GM18517 (cell line): ENCODE results near the gene PLK5.

Experiments used
- ATAC-seq: cut with Tn5 transposase; IDR thresholded peaks from one replicate; pipeline ENCODE4 v1.9.1; 2021; ENCODE audit warnings: mild to moderate bottlenecking, moderate library complexity; ENCODE audit not compliant: unreplicated experiment

Gene PLK5

GRCh38 chr19:1576242-1577089, 52.6 kb downstream of the PLK5 start:
- ATAC-seq: no peak

- ATAC-seq: no peak
These were observed 53.4 kb downstream of the PLK5 start for GRCh38 chr19:1577090-1577928.

GRCh38 chr19:1577929-1578618, 54.2 kb downstream of the PLK5 start:
- no peak for ATAC-seq

DNA sequence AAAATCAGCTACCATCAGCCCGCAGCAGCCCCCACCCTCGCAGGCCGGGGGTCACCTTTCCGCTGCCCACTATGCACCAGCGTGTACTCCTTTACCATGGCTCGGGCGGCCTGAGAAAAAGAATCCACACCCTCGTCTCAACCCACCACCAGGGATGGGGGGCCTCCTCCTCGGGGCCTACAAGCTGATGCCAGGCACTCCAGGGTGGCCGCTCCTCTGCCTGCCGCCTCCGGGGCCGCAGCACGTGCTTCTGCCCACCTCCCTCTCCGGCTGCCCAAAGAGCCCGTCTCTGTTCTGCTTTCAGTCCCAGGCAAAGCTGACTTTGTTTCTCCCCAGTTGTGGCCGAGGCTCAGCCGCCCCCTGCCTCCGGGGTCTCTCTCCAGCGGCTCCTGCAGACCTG, 55.3 kb downstream of the PLK5 start:
- ATAC-seq: no peak

GRCh38 chr19:1580382-1580781, 56.5 kb downstream of the PLK5 start:
- ATAC-seq: no peak

DNA sequence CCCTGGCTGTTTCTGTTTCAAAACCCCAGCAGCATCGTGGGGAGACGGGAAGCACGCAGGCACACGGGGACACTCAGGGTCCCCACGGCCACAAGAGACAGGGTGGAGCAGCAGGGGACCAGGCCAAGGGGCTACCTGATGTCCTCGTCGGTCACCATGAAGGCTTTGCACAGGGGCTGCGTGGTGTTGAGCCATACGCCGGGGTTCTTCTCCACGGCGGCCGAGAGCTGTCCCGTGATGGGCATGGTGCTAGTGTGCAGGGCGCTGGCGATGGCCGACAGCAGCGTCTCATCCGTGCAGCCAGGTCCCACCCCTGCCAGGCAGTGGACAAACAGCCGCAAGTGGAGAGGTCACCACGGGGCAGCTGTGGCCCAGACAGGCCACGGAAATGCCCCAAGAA, 57.1 kb downstream of the PLK5 start:
- no peak for ATAC-seq

DNA sequence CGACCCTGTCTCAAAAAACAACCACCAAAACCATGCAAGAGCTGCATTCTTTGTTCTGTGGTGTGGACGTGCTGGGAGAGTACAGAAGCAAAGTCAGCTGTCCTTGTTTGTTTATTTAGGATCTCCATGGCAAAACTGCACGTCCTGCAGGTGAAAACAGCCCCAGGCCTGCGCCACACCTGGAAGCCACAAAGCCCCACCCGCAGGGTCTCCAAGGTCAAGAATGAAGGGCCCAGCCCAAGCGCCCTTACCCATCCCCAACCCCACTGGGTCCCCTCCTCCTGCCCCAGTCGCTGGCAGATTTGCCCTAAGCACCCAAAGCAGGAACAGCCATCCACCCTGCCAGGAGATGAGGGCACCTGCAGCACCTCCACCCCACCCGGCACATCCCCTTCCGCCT, 58.3 kb downstream of the PLK5 start:
- ATAC-seq: no peak

- ATAC-seq: no peak
These were observed 60.8 kb downstream of the PLK5 start for GRCh38 chr19:1584500-1585242.

GRCh38 chr19:1585243-1585580, 61.3 kb downstream of the PLK5 start:
- no peak for ATAC-seq
